Transverse colon (tissue), 4 donors: ENCODE measurements around the gene MSH2. TPM values are rescaled to one million over a fixed set of nuclear protein-coding genes. Genes with fewer than 3 reads are reported as not detected.
A peak's percentile ranks its signal among the peaks of the same experiment; 100 is the strongest.

Experiments used
- DNase-seq: peaks from one replicate; pipeline ENCODE4 v3.0.0-alpha.2; 2019
- H3K27ac ChIP-seq, 4 donors: fragments of 200-600 bp; sonication (generic); 2 replicates each; pipeline ENCODE4 v1.5.1; 2016 to 2018; ENCODE audit warnings: inconsistent platforms in 4 of 4
- H3K27me3 ChIP-seq: fragments of 200-600 bp; sonication (generic); 2 replicates; pipeline ENCODE4 v1.5.1; 2017; ENCODE audit warnings: inconsistent platforms
- H3K36me3 ChIP-seq, 4 donors: fragments of 200-600 bp; sonication (generic); 2 replicates each; pipeline ENCODE4 v1.5.1; 2017 to 2019; ENCODE audit warnings: inconsistent platforms in 4 of 4
- H3K4me1 ChIP-seq, 4 donors: fragments of 200-600 bp; sonication (generic); 2 replicates each; pipeline ENCODE4 v1.5.1; 2017 to 2020; ENCODE audit warnings: inconsistent platforms in 4 of 4
- H3K4me3 ChIP-seq, 4 donors: fragments of 200-600 bp; sonication (generic); 1 replicate in 1 of 4; 2 replicates in 3 of 4; pipeline versions ENCODE4 v1.5.1 to v1.6.1; 2017 to 2019; ENCODE audit warnings: inconsistent platforms in 4 of 4
- H3K9me3 ChIP-seq, 2 donors: fragments of 200-600 bp; sonication (generic); 2 replicates each; pipeline ENCODE4 v1.5.1; 2017 to 2019; ENCODE audit warnings: inconsistent platforms in 2 of 2
- EP300 ChIP-seq: sonication (generic); formaldehyde crosslinking; IDR thresholded peaks from one replicate; pipeline ENCODE4 v1.6.1; 2017; ENCODE audit warnings: antibody characterized with exemption, low read depth
- POLR2A ChIP-seq: fragments of 450-650 bp; IDR thresholded peaks from one replicate; pipeline ENCODE4 v1.6.1; 2016; ENCODE audit warnings: antibody characterized with exemption, mild to moderate bottlenecking, moderate library complexity
- POLR2AphosphoS5 ChIP-seq, 3 donors: sonication (generic); formaldehyde crosslinking; IDR thresholded peaks; one replicate each; pipeline ENCODE4 v1.6.1; 2016; ENCODE audit warnings: antibody characterized with exemption in 3 of 3
- WGBS, 2 donors: methylation state at CpG; one replicate each; pipeline ENCODE4 v1.1.5; 2018; ENCODE audit warnings: low coverage in 1 of 2; 5-methylcytosine and 5-hydroxymethylcytosine counted together
- in situ Hi-C, 4 donors: fragments of 200-750 bp; cut with MboI; loops; one replicate each; pipeline versions ENCODE4 v1.15.0 to v1.15.1; 2017; ENCODE audit warnings: low sequenced_read_pairs in 3 of 4, low pct_ligation_motif_present in 1 of 4, low pct_unique_long_range_greater_than_20kb in 1 of 4
- intact Hi-C: fragments of 100-400 bp; cut with DNase I; formaldehyde crosslinking; loops from one replicate; pipeline ENCODE4 v1.15.1; 2023; ENCODE audit warnings: low total_unique reads
- total RNA-seq, 4 donors: library from RNA; depleted of rRNA; stranded (reverse); fragments of >200 nt; gene quantifications; one replicate each; pipeline ENCODE4 v1.1.0, GENCODE V29; 2016
- TF ChIP-seq, protein P1 (sequence below), 5 experiments: fragments of 200-600 bp in 3 of 5; fragments of 450-650 bp in 2 of 5; sonication (generic) in 3 of 5; IDR thresholded peaks; 1 replicate in 2 of 5; 2 replicates in 3 of 5; pipeline ENCODE4 v1.5.1; 2016 to 2017; ENCODE audit warnings: antibody characterized with exemption in 5 of 5, inconsistent platforms in 3 of 5, mild to moderate bottlenecking in 2 of 5, moderate library complexity in 1 of 5

The MSH2 gene
- total RNA-seq, 4 donors from 2014 or later: 3.0 to 10.8 (median 5.0) TPM

DNA sequence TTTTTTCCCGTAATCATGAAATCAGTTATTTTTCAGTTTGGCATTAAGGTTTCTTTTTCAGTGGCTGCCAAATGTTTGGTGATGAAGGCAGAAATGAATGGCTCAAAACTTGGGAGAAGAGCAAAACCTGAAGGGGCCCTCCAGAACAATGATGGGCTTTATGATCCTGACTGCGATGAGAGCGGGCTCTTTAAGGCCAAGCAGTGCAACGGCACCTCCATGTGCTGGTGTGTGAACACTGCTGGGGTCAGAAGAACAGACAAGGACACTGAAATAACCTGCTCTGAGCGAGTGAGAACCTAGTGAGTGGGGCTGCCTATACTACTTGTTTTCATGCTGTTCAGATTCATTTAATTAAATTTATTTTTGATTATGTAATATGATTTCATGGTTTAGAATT, 29.2 kb upstream of the MSH2 start:
- WGBS, 2 donors: 36 to 59% methylated on average over 3 to 5 of the region's 5 CpGs
- Histone ChIP-seq H3K27me3 (peaks cover 18% of the 10 kb centered on the region), H3K9me3 (no peaks in the 10 kb centered on the region), H3K4me1 (peaks cover 0 to 44% (median 23%) of the 10 kb centered on the region in 4 donors), H3K36me3 (peaks cover 0 to 6% (median 0%) of the 10 kb centered on the region in 4 donors), H3K27ac (peak overlapping the region; percentile 49 to 96 (median 94)), H3K4me3 (peak overlapping the region in 3 of 4 donors; percentile 6 to 61 (median 11))
- intact Hi-C loops: no loop called here
- peak; percentile 52 for DNase-seq
- in situ Hi-C loops: no loop called here
- TF ChIP-seq EP300 (no peak), POLR2AphosphoS5 (IDR thresholded peaks at IDR 0.05) (peak in 2 of 3 donors; percentile 34 to 51)

DNA sequence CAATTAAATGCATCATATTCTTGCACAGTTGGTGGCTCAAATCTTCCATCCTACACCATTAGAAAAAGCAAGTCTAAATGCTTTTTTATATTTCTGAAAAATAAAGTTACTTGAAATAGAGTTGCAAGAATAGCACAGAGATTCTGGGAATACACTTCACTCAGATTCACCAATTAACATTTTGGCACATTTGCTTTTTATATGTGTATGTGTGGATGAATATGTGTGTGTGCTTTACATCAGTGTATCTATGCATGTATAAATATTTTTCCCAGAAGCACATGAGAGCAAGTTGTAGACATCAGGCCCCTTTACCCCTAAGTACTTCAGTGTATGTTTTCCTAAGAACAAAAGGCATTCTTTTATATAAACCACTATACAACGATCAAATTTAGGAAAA, 27.6 kb upstream of the MSH2 start:
- TF ChIP-seq POLR2A: no peak
- TF ChIP-seq, protein P1, sequence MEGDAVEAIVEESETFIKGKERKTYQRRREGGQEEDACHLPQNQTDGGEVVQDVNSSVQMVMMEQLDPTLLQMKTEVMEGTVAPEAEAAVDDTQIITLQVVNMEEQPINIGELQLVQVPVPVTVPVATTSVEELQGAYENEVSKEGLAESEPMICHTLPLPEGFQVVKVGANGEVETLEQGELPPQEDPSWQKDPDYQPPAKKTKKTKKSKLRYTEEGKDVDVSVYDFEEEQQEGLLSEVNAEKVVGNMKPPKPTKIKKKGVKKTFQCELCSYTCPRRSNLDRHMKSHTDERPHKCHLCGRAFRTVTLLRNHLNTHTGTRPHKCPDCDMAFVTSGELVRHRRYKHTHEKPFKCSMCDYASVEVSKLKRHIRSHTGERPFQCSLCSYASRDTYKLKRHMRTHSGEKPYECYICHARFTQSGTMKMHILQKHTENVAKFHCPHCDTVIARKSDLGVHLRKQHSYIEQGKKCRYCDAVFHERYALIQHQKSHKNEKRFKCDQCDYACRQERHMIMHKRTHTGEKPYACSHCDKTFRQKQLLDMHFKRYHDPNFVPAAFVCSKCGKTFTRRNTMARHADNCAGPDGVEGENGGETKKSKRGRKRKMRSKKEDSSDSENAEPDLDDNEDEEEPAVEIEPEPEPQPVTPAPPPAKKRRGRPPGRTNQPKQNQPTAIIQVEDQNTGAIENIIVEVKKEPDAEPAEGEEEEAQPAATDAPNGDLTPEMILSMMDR (IDR thresholded peaks at IDR 0.05): no peak
- TF ChIP-seq EP300: no peak
- no peak for TF ChIP-seq POLR2AphosphoS5 (IDR thresholded peaks at IDR 0.05)
- H3K27ac ChIP-seq: peak overlapping the region in 3 of 4 donors; percentile 15 to 92 (median 37)
- H3K36me3 ChIP-seq: peaks cover 0 to 6% (median 0%) of the 10 kb centered on the region in 4 donors
- WGBS, 2 donors: 60 to 75% methylated on average over 1 of the region's 1 CpG
- in situ Hi-C loops (no loop called here), intact Hi-C loops (no loop called here)
- H3K9me3 ChIP-seq: no peaks in the 10 kb centered on the region
- H3K4me3 ChIP-seq: no peak overlapping the region
- DNase-seq: no peak
- H3K27me3 ChIP-seq: peaks cover 2% of the 10 kb centered on the region
- H3K4me1 ChIP-seq: peaks cover 0 to 48% (median 21%) of the 10 kb centered on the region in 4 donors

DNA sequence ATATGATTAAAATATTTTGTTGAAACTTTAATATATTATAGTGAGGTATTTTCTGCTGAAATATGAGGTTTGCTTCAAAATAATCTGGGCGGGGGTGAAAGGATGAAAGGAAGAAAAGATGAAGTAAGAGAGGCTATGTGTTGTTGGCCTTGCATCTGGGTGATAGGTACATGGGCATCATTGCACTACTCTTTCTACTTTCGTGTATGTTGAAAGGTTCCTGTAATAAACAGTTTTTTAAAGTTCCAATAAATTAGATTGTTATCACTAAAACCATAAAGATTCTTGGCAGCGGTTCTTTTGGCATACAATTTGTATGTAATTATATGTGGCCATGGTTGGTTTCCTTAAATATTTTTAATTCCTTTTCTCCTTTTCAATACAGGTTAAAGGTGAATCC, 23.6 kb upstream of the MSH2 start:
- intact Hi-C loops: no loop called here
- Histone ChIP-seq H3K27ac (peak overlapping the region; percentile 55 to 74 (median 62)), H3K4me3 (no peak overlapping the region), H3K36me3 (peaks cover 0 to 9% (median 0%) of the 10 kb centered on the region in 4 donors), H3K27me3 (no peaks in the 10 kb centered on the region), H3K9me3 (no peaks in the 10 kb centered on the region), H3K4me1 (peaks cover 0 to 61% (median 23%) of the 10 kb centered on the region in 4 donors)
- 51 to 54% methylated on average over 3 of the region's 3 CpGs for WGBS, 2 donors
- TF ChIP-seq, protein P1 (IDR thresholded peaks at IDR 0.05): no peak
- TF ChIP-seq EP300: no peak
- no peak for TF ChIP-seq POLR2A
- TF ChIP-seq POLR2AphosphoS5 (IDR thresholded peaks at IDR 0.05): peak in 2 of 3 donors; percentile 24 to 51
- DNase-seq: peak; percentile 5
- in situ Hi-C loops: no loop called here

- Histone ChIP-seq H3K27me3 (no peaks in the 10 kb centered on the region), H3K36me3 (peaks cover 0 to 14% (median 0%) of the 10 kb centered on the region in 4 donors), H3K9me3 (no peaks in the 10 kb centered on the region), H3K4me1 (peaks cover 0 to 50% (median 15%) of the 10 kb centered on the region in 4 donors), H3K4me3 (no peak overlapping the region), H3K27ac (peak overlapping the region; percentile 63 to 74 (median 70))
- in situ Hi-C loops: loop anchor here in 2 of 4 donors (10.0 kb wide), 1 partner anchor 47 kb away; no protein-coding TSS in a partner anchor
- no peak for TF ChIP-seq POLR2A
- TF ChIP-seq EP300: no peak
- TF ChIP-seq, protein P1 (IDR thresholded peaks at IDR 0.05): no peak
- peak in 1 of 3 donors; percentile 4 for TF ChIP-seq POLR2AphosphoS5 (IDR thresholded peaks at IDR 0.05)
- DNase-seq: no peak
- intact Hi-C loops: no loop called here
- 50 to 60% methylated on average over 1 of the region's 1 CpG for WGBS, 2 donors
Measured at GRCh38 chr2:47381408-47381807, 21.5 kb upstream of the MSH2 start.
